Cardiac fibroblast (primary cell): ENCODE data around the gene APMAP.
A peak's percentile ranks its signal among the peaks of the same experiment; 100 is the strongest.
"Not testable (repeated sequence)": the region's sequence is repeated elsewhere in the genome, so short reads cannot be mapped to it uniquely, and the experiment has no call there.

ENCODE experiments used
- DNase-seq, 2 donors: peaks; one replicate each; pipeline versions ENCODE4 v3.0.0 to v3.0.0-alpha.2; 2010; ENCODE audit warnings: low read depth in 2 of 2
- H3K4me3 ChIP-seq, 2 donors: replicated peaks in 1 of 2; 1 replicate in 1 of 2; 2 replicates in 1 of 2; pipeline ENCODE4 v1.5.1; 2011; ENCODE audit warnings: low read depth in 2 of 2, low read length in 2 of 2, mild to moderate bottlenecking in 2 of 2, moderate library complexity in 1 of 2
- CTCF ChIP-seq: IDR thresholded peaks from one replicate; pipeline ENCODE4 v1.5.1; 2011; ENCODE audit warnings: low read depth, mild to moderate bottlenecking, low read length, inconsistent platforms

APMAP gene

GRCh38 chr20:24933266-24933908 lies 59.2 kb downstream of the APMAP start:
- no peak overlapping the region for H3K4me3 ChIP-seq
- DNase-seq = no peak
- no peak for TF ChIP-seq CTCF

GRCh38 chr20:24931893-24932292 lies 60.7 kb downstream of the APMAP start:
- H3K4me3 ChIP-seq = not testable (repeated sequence)
- peak in 1 of 2 donors; percentile 22 for DNase-seq

DNA sequence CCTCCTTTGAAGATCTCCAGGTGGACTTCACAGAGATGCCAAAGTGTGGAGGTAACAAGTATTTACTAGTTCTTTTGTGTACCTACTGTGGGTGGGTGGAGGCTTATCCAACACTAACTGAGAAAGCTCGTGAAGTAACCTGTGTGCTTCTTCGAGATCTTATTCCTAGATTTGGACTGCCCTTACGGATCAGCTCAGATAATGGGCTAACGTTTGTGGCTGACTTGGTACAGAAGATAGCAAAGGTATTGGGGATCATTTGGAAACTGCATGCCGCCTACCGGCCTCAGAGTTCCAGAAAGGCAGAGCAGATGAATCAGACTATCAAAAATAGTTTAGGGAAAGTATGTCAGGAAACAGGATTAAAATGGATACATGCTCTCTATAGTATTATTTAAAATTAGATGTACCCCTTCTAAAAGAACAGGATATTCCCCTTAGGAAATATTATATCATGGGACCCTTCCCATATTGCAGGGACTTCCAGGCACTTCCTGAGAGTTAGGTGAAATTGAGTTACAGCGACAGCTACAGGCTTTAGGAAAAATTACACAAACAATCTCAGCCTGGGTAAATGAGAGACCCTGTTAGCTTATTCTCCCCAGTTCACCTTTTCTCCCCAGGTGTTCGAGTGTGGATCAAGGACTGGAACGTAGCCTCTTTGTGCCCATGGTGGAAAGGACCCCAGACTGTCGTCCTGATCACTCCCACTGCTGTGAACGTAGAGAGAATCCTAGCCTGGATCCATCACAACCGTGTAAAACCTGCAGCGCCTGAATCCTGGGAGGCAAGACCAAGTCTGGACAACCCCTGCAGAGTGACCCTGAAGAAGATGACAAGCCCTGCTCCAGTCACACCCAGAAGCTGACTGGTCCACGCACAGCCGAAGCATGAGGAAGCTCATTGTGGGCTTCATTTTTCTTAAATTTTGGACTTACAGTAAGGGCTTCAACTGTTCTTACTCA lies 61.5 kb downstream of the APMAP start:
- not testable (repeated sequence) for H3K4me3 ChIP-seq, DNase-seq
- peak; percentile 29 for TF ChIP-seq CTCF

DNA sequence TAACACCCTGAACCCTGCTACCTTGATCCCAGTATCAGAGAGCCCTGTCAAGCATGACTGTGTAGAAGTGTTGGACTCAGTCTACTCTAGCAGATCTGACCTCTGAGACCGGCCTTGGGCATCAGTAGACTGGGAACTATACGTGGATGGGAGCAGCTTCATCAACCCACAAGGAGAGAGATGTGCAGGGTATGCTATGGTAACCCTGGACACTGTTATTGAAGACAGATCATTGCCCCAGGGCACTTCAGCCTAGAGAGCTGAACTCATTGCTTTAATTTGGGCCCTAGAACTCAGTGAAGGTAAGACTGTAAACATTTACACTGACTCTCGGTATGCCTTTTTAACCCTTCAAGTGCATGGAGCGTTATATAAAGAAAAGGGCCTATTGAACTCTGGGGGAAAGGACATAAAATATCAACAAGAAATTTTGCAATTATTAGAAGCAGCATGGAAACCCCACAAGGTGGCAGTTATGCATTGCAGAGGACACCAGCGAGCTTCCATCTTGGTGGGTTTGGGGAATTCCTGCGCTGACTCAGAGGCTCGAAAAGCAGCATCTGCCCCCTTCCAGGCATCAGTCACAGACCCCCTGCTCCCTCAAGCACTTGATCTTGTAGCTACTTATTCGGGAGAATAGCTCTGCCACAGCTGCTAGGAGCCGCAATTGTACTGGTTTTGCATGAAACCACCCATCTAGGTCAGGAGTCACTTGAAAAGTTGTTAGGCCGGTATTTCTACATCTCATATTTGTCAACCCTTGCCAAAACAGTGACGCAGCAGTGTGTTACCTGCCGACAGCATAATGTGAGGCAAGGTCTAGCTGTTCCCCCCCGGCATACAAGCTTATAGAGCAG lies 62.5 kb downstream of the APMAP start:
- H3K4me3 ChIP-seq, DNase-seq: not testable (repeated sequence)

DNA sequence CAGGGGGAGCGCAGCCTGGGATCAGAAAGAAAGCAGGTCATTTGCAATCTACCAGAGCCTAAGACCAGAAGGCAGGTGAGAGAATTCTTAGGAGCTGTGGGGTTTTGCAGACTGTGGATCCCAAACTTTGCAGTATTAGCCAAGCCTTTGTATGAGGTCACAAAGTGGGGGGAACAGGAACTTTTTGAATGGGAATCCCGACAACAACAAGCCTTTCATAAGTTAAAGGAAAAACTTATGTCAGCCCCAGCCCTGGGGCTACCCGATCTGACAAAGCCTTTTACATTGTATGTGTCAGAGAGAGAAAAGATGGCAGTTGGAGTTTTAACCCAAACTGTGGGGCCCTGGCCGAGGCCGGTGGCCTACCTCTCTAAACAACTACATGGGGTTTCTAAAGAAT lies 63.3 kb downstream of the APMAP start:
- H3K4me3 ChIP-seq, DNase-seq: not testable (repeated sequence)

DNA sequence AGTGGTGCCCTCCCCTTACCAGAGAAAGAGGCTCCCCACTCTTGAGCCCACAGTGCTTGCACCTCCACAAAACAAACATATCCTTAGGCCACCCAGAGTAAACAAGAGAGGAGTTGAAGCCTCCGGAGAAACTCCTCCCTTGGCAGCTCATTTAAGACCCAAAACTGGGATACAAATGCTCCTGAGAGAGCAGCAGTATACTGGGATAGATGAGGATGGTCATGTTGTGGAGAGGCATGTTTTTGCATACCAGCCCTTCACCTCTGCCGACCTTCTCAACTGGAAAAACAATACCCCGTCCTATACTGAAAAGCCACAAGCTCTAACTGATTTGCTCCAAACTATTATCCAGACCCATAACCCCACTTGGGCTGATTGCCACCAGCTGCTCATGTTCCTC lies 71.8 kb downstream of the APMAP start:
- DNase-seq, H3K4me3 ChIP-seq: not testable (repeated sequence)

GRCh38 chr20:24919665-24920064 lies 72.9 kb downstream of the APMAP start:
- H3K4me3 ChIP-seq, DNase-seq: not testable (repeated sequence)

GRCh38 chr20:24918579-24919566 lies 73.7 kb downstream of the APMAP start:
- DNase-seq = no peak
- TF ChIP-seq CTCF = no peak
- H3K4me3 ChIP-seq = no peak overlapping the region
